Astrocyte of the cerebellum (primary cell): ENCODE measurements around the gene POU6F2.

ENCODE experiments used
- DNase-seq: peaks from one replicate; pipeline ENCODE4 v3.0.0-alpha.2; 2011; ENCODE audit warnings: low read depth
- H3K4me3 ChIP-seq: 2 replicates; pipeline ENCODE4 v1.5.1; 2011; ENCODE audit warnings: mild to moderate bottlenecking, low read depth, low read length, moderate library complexity
- CTCF ChIP-seq: IDR thresholded peaks from 2 replicates; pipeline ENCODE4 v1.5.1; 2012; ENCODE audit warnings: low read length, low read depth, moderate library complexity, mild to moderate bottlenecking; ENCODE audit errors: missing control alignments
- in situ Hi-C: cut with HindIII; loops from 2 replicates; pipeline ENCODE4 v1.10.0; 2017; ENCODE audit warnings: low sequenced_read_pairs

The POU6F2 gene

GRCh38 chr7:39016609-39017008, 38.9 kb downstream of the POU6F2 start:
- no peak for TF ChIP-seq CTCF
- in situ Hi-C loops, result no loop called here

GRCh38 chr7:39017369-39017915, 39.7 kb downstream of the POU6F2 start:
- TF ChIP-seq CTCF, result no peak
- DNase-seq, result no peak
- no peak overlapping the region for H3K4me3 ChIP-seq
- in situ Hi-C loops, result no loop called here

More at GRCh38 chr7:39016609-39017008, 38.9 kb downstream of the POU6F2 start:
- H3K4me3 ChIP-seq, result no peak overlapping the region
- DNase-seq, result no peak

GRCh38 chr7:39022796-39023195, 45.1 kb downstream of the POU6F2 start:
- no peak for TF ChIP-seq CTCF
- no peak for DNase-seq
- no peak overlapping the region for H3K4me3 ChIP-seq
- in situ Hi-C loops, result no loop called here

- no peak overlapping the region for H3K4me3 ChIP-seq
- TF ChIP-seq CTCF, result no peak
- peak; percentile 13 for DNase-seq
- in situ Hi-C loops, result no loop called here
Observed at GRCh38 chr7:39027491-39027890, 49.8 kb downstream of the POU6F2 start.

- in situ Hi-C loops, result no loop called here
- no peak for DNase-seq
- TF ChIP-seq CTCF, result no peak
- H3K4me3 ChIP-seq, result no peak overlapping the region
Observed at GRCh38 chr7:39033885-39034624, 56.3 kb downstream of the POU6F2 start.

GRCh38 chr7:39035156-39035555, 57.4 kb downstream of the POU6F2 start:
- in situ Hi-C loops, result no loop called here
- DNase-seq, result no peak
- H3K4me3 ChIP-seq, result no peak overlapping the region
- no peak for TF ChIP-seq CTCF
